ENCODE results near the gene MMEL1.

GRCh38 chr1:2595261-2595811 is 37.5 kb downstream of the MMEL1 start:
- TF ChIP-seq POLR2AphosphoS5 (IDR thresholded peaks at IDR 0.05; ENCODE audit: low read depth, low read length) (no peak), YY1 (IDR thresholded peaks at IDR 0.05; ENCODE audit: low read depth) (no peak), RXRA (IDR thresholded peaks at IDR 0.05; ENCODE audit: borderline replicate concordance, low read depth) (no peak), TAF1 (IDR thresholded peaks at IDR 0.05; ENCODE audit: borderline replicate concordance, low read depth, low read length) (no peak), ELF1 (IDR thresholded peaks at IDR 0.05) (no peak), CTCF (IDR thresholded peaks at IDR 0.05) (no peak), FOXM1 (IDR thresholded peaks at IDR 0.05; ENCODE audit: low read depth) (no peak), REST (IDR thresholded peaks at IDR 0.05; ENCODE audit: low read depth, low read length) (no peak), EP300 (IDR thresholded peaks at IDR 0.05; ENCODE audit: borderline replicate concordance in 1 of 2, low read depth in 1 of 2, low read length in 1 of 2) (no peak)
- TF ChIP-seq, protein P1, sequence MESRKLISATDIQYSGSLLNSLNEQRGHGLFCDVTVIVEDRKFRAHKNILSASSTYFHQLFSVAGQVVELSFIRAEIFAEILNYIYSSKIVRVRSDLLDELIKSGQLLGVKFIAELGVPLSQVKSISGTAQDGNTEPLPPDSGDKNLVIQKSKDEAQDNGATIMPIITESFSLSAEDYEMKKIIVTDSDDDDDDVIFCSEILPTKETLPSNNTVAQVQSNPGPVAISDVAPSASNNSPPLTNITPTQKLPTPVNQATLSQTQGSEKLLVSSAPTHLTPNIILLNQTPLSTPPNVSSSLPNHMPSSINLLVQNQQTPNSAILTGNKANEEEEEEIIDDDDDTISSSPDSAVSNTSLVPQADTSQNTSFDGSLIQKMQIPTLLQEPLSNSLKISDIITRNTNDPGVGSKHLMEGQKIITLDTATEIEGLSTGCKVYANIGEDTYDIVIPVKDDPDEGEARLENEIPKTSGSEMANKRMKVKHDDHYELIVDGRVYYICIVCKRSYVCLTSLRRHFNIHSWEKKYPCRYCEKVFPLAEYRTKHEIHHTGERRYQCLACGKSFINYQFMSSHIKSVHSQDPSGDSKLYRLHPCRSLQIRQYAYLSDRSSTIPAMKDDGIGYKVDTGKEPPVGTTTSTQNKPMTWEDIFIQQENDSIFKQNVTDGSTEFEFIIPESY (IDR thresholded peaks at IDR 0.05; ENCODE audit: borderline replicate concordance, low read depth): no peak
